ENCODE measurements around the gene EEPD1. TPM values are rescaled to one million over a fixed set of nuclear protein-coding genes. Genes with fewer than 3 reads are reported as not detected.

Gene EEPD1
- total RNA-seq, 1 donor = 4.1 TPM

GRCh38 chr7:36160313-36160712 lies 7.3 kb downstream of the EEPD1 start:
- no peaks in the 10 kb centered on the region for H3K9me3 ChIP-seq (ENCODE audit: low read depth, low read length)
- H3K4me3 ChIP-seq (ENCODE audit: low read length) = no peak overlapping the region
- peaks cover 34% of the 10 kb centered on the region for H3K4me1 ChIP-seq (ENCODE audit: insufficient read depth, low read length)
- H3K27me3 ChIP-seq (ENCODE audit: insufficient read depth, low read length) = no peaks in the 10 kb centered on the region

GRCh38 chr7:36161996-36162395 lies 8.9 kb downstream of the EEPD1 start:
- Histone ChIP-seq H3K9me3 (ENCODE audit: low read depth, low read length) (no peaks in the 10 kb centered on the region), H3K27me3 (ENCODE audit: insufficient read depth, low read length) (no peaks in the 10 kb centered on the region), H3K4me3 (ENCODE audit: low read length) (no peak overlapping the region), H3K4me1 (ENCODE audit: insufficient read depth, low read length) (peaks cover 26% of the 10 kb centered on the region)

- Histone ChIP-seq H3K4me1 (ENCODE audit: insufficient read depth, low read length) (peaks cover 26% of the 10 kb centered on the region), H3K9me3 (ENCODE audit: low read depth, low read length) (no peaks in the 10 kb centered on the region), H3K27me3 (ENCODE audit: insufficient read depth, low read length) (no peaks in the 10 kb centered on the region), H3K4me3 (ENCODE audit: low read length) (no peak overlapping the region)
Measured at GRCh38 chr7:36165059-36165458, 12.0 kb downstream of the EEPD1 start.

GRCh38 chr7:36165802-36166201 lies 12.7 kb downstream of the EEPD1 start:
- Histone ChIP-seq H3K4me1 (ENCODE audit: insufficient read depth, low read length) (peaks cover 26% of the 10 kb centered on the region), H3K9me3 (ENCODE audit: low read depth, low read length) (no peaks in the 10 kb centered on the region), H3K4me3 (ENCODE audit: low read length) (no peak overlapping the region), H3K27me3 (ENCODE audit: insufficient read depth, low read length) (no peaks in the 10 kb centered on the region)

GRCh38 chr7:36167403-36168050 lies 14.5 kb downstream of the EEPD1 start:
- Histone ChIP-seq H3K4me1 (ENCODE audit: insufficient read depth, low read length) (peaks cover 14% of the 10 kb centered on the region), H3K27me3 (ENCODE audit: insufficient read depth, low read length) (no peaks in the 10 kb centered on the region), H3K4me3 (ENCODE audit: low read length) (no peak overlapping the region), H3K9me3 (ENCODE audit: low read depth, low read length) (no peaks in the 10 kb centered on the region)

- Histone ChIP-seq H3K27me3 (ENCODE audit: insufficient read depth, low read length) (no peaks in the 10 kb centered on the region), H3K4me1 (ENCODE audit: insufficient read depth, low read length) (peaks cover 23% of the 10 kb centered on the region), H3K9me3 (ENCODE audit: low read depth, low read length) (no peaks in the 10 kb centered on the region), H3K4me3 (ENCODE audit: low read length) (no peak overlapping the region)
Measured at GRCh38 chr7:36171503-36171902, 18.4 kb downstream of the EEPD1 start.

GRCh38 chr7:36175886-36176285 lies 22.8 kb downstream of the EEPD1 start:
- H3K4me3 ChIP-seq (ENCODE audit: low read length) = no peak overlapping the region

GRCh38 chr7:36176697-36177096 lies 23.6 kb downstream of the EEPD1 start:
- H3K4me1 ChIP-seq (ENCODE audit: insufficient read depth, low read length) = peaks cover 34% of the 10 kb centered on the region
- no peaks in the 10 kb centered on the region for H3K9me3 ChIP-seq (ENCODE audit: low read depth, low read length)
- no peaks in the 10 kb centered on the region for H3K27me3 ChIP-seq (ENCODE audit: insufficient read depth, low read length)
- no peak overlapping the region for H3K4me3 ChIP-seq (ENCODE audit: low read length)

More at GRCh38 chr7:36175886-36176285, 22.8 kb downstream of the EEPD1 start:
- Histone ChIP-seq H3K9me3 (ENCODE audit: low read depth, low read length) (no peaks in the 10 kb centered on the region), H3K4me1 (ENCODE audit: insufficient read depth, low read length) (peaks cover 34% of the 10 kb centered on the region), H3K27me3 (ENCODE audit: insufficient read depth, low read length) (no peaks in the 10 kb centered on the region)

- no peaks in the 10 kb centered on the region for H3K27me3 ChIP-seq (ENCODE audit: insufficient read depth, low read length)
- no peaks in the 10 kb centered on the region for H3K9me3 ChIP-seq (ENCODE audit: low read depth, low read length)
- peaks cover 25% of the 10 kb centered on the region for H3K4me1 ChIP-seq (ENCODE audit: insufficient read depth, low read length)
- no peak overlapping the region for H3K4me3 ChIP-seq (ENCODE audit: low read length)
Measured at GRCh38 chr7:36180121-36180520, 27.1 kb downstream of the EEPD1 start.

- Histone ChIP-seq H3K4me3 (ENCODE audit: low read length) (no peak overlapping the region), H3K9me3 (ENCODE audit: low read depth, low read length) (no peaks in the 10 kb centered on the region), H3K4me1 (ENCODE audit: insufficient read depth, low read length) (peaks cover 22% of the 10 kb centered on the region), H3K27me3 (ENCODE audit: insufficient read depth, low read length) (no peaks in the 10 kb centered on the region)
Measured at GRCh38 chr7:36181668-36182067, 28.6 kb downstream of the EEPD1 start.

GRCh38 chr7:36182854-36183604 lies 30.0 kb downstream of the EEPD1 start:
- H3K4me1 ChIP-seq (ENCODE audit: insufficient read depth, low read length) = peaks cover 22% of the 10 kb centered on the region
- no peaks in the 10 kb centered on the region for H3K9me3 ChIP-seq (ENCODE audit: low read depth, low read length)
- no peak overlapping the region for H3K4me3 ChIP-seq (ENCODE audit: low read length)
- no peaks in the 10 kb centered on the region for H3K27me3 ChIP-seq (ENCODE audit: insufficient read depth, low read length)

- Histone ChIP-seq H3K4me1 (ENCODE audit: insufficient read depth, low read length) (peaks cover 19% of the 10 kb centered on the region), H3K4me3 (ENCODE audit: low read length) (no peak overlapping the region), H3K9me3 (ENCODE audit: low read depth, low read length) (no peaks in the 10 kb centered on the region), H3K27me3 (ENCODE audit: insufficient read depth, low read length) (no peaks in the 10 kb centered on the region)
Measured at GRCh38 chr7:36185092-36185491, 32.0 kb downstream of the EEPD1 start.

GRCh38 chr7:36185756-36186155 lies 32.7 kb downstream of the EEPD1 start:
- H3K9me3 ChIP-seq (ENCODE audit: low read depth, low read length) = no peaks in the 10 kb centered on the region
- no peak overlapping the region for H3K4me3 ChIP-seq (ENCODE audit: low read length)
- peaks cover 21% of the 10 kb centered on the region for H3K4me1 ChIP-seq (ENCODE audit: insufficient read depth, low read length)
- H3K27me3 ChIP-seq (ENCODE audit: insufficient read depth, low read length) = no peaks in the 10 kb centered on the region

GRCh38 chr7:36186359-36187121 lies 33.5 kb downstream of the EEPD1 start:
- H3K9me3 ChIP-seq (ENCODE audit: low read depth, low read length) = no peaks in the 10 kb centered on the region
- no peak overlapping the region for H3K4me3 ChIP-seq (ENCODE audit: low read length)
- peaks cover 29% of the 10 kb centered on the region for H3K4me1 ChIP-seq (ENCODE audit: insufficient read depth, low read length)
- no peaks in the 10 kb centered on the region for H3K27me3 ChIP-seq (ENCODE audit: insufficient read depth, low read length)

GRCh38 chr7:36188266-36188665 lies 35.2 kb downstream of the EEPD1 start:
- no peak overlapping the region for H3K4me3 ChIP-seq (ENCODE audit: low read length)
- no peaks in the 10 kb centered on the region for H3K27me3 ChIP-seq (ENCODE audit: insufficient read depth, low read length)
- H3K4me1 ChIP-seq (ENCODE audit: insufficient read depth, low read length) = peaks cover 46% of the 10 kb centered on the region
- no peaks in the 10 kb centered on the region for H3K9me3 ChIP-seq (ENCODE audit: low read depth, low read length)

Data from mononuclear cell (primary cell).